Measurements from ENCODE around the gene SEMA5B. TPM values are rescaled to one million over a fixed set of nuclear protein-coding genes. Genes with fewer than 3 reads are reported as not detected.

SEMA5B gene
- polyA plus RNA-seq, 1 of the 3 experiments (the other 2 are of a cell fraction): 0.43 TPM

DNA sequence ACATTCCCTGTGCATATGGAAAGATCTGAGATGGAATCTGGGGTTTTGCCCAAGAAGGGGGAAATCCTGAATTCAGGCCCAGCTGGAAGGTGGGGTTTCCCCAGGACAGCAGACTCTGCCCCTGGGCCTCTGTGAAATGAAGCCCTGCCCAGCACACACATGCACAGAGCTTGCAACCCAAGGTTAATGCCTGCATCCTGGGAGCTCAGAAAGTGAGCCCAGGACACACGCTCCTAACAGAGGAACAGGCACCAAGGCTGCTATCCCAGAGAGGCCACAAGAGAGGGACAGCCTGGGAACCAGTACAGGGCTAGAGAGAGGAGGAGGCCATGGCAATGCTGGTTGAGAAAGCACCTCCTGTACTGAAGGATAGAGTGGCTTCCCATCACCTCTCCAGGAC is 16.1 kb downstream of the SEMA5B start:
- Histone ChIP-seq H3K4me1 (ENCODE audit: control insufficient read depth in 1 of 2, insufficient read depth in 2 of 2, low read depth in 1 of 2, low read length in 1 of 2) (no peaks in the 10 kb centered on the region), H3F3A (replicated peaks; ENCODE audit: insufficient read depth) (no peaks in the 10 kb centered on the region), H3K4me2 (no peak overlapping the region), H3K27ac (ENCODE audit: low read depth in 2 of 2, low read length in 1 of 2) (no peak overlapping the region), H3K9ac (no peak overlapping the region), H3K79me2 (ENCODE audit: insufficient read depth) (no peaks in the 10 kb centered on the region), H4K20me1 (ENCODE audit: insufficient read depth) (no peaks in the 10 kb centered on the region), H3K36me3 (replicated peaks in 1 of 2; ENCODE audit: control insufficient read depth in 1 of 2, insufficient read depth in 2 of 2, low read length in 1 of 2) (no peaks in the 10 kb centered on the region), H2AFZ (ENCODE audit: low read depth) (no peak overlapping the region), H3K9me3 (no peaks in the 10 kb centered on the region), H3K9me2 (no peaks in the 10 kb centered on the region), H3K4me3 (ENCODE audit: low read depth in 2 of 2, low read length in 1 of 2) (no peak overlapping the region), H3K27me3 (ENCODE audit: insufficient read depth) (peaks cover 18% of the 10 kb centered on the region; the same call in 1 of the 2 replicates)
- WGBS (ENCODE audit: low lambda C conversion rate): no CpG with 5 or more reads among the region's 1 CpG
- no peak for DNase-seq
- TF ChIP-seq, protein P1, sequence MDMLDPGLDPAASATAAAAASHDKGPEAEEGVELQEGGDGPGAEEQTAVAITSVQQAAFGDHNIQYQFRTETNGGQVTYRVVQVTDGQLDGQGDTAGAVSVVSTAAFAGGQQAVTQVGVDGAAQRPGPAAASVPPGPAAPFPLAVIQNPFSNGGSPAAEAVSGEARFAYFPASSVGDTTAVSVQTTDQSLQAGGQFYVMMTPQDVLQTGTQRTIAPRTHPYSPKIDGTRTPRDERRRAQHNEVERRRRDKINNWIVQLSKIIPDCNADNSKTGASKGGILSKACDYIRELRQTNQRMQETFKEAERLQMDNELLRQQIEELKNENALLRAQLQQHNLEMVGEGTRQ (IDR thresholded peaks at IDR 0.05; ENCODE audit: borderline replicate concordance, low read depth, low read length): no peak
- TF ChIP-seq, protein P2, sequence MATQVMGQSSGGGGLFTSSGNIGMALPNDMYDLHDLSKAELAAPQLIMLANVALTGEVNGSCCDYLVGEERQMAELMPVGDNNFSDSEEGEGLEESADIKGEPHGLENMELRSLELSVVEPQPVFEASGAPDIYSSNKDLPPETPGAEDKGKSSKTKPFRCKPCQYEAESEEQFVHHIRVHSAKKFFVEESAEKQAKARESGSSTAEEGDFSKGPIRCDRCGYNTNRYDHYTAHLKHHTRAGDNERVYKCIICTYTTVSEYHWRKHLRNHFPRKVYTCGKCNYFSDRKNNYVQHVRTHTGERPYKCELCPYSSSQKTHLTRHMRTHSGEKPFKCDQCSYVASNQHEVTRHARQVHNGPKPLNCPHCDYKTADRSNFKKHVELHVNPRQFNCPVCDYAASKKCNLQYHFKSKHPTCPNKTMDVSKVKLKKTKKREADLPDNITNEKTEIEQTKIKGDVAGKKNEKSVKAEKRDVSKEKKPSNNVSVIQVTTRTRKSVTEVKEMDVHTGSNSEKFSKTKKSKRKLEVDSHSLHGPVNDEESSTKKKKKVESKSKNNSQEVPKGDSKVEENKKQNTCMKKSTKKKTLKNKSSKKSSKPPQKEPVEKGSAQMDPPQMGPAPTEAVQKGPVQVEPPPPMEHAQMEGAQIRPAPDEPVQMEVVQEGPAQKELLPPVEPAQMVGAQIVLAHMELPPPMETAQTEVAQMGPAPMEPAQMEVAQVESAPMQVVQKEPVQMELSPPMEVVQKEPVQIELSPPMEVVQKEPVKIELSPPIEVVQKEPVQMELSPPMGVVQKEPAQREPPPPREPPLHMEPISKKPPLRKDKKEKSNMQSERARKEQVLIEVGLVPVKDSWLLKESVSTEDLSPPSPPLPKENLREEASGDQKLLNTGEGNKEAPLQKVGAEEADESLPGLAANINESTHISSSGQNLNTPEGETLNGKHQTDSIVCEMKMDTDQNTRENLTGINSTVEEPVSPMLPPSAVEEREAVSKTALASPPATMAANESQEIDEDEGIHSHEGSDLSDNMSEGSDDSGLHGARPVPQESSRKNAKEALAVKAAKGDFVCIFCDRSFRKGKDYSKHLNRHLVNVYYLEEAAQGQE (IDR thresholded peaks at IDR 0.05; ENCODE audit: low read depth, low read length): no peak
- TF ChIP-seq EP300 (IDR thresholded peaks at IDR 0.05; ENCODE audit: borderline replicate concordance in 1 of 2, low read depth in 1 of 2, low read length in 1 of 2) (no peak), GABPA (IDR thresholded peaks at IDR 0.05; ENCODE audit: low read depth) (no peak), NRF1 (IDR thresholded peaks at IDR 0.05; ENCODE audit: low read depth, low read length) (no peak), RAD21 (IDR thresholded peaks at IDR 0.05; ENCODE audit: low read length) (no peak), MXI1 (IDR thresholded peaks at IDR 0.05; ENCODE audit: low read depth, low read length) (no peak), GATA2 (CRISPR knock-in tag; IDR thresholded peaks at IDR 0.05) (no peak), TAF1 (IDR thresholded peaks at IDR 0.05; ENCODE audit: borderline replicate concordance, low read depth, low read length) (no peak), JUND (IDR thresholded peaks at IDR 0.05) (no peak), EZH2phosphoT487 (IDR thresholded peaks at IDR 0.05; ENCODE audit: borderline replicate concordance, low read depth) (no peak)
- TF ChIP-seq, protein P3, sequence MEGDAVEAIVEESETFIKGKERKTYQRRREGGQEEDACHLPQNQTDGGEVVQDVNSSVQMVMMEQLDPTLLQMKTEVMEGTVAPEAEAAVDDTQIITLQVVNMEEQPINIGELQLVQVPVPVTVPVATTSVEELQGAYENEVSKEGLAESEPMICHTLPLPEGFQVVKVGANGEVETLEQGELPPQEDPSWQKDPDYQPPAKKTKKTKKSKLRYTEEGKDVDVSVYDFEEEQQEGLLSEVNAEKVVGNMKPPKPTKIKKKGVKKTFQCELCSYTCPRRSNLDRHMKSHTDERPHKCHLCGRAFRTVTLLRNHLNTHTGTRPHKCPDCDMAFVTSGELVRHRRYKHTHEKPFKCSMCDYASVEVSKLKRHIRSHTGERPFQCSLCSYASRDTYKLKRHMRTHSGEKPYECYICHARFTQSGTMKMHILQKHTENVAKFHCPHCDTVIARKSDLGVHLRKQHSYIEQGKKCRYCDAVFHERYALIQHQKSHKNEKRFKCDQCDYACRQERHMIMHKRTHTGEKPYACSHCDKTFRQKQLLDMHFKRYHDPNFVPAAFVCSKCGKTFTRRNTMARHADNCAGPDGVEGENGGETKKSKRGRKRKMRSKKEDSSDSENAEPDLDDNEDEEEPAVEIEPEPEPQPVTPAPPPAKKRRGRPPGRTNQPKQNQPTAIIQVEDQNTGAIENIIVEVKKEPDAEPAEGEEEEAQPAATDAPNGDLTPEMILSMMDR (IDR thresholded peaks at IDR 0.05): no peak
- CTCF ChIA-PET: interaction anchor here (1.4 kb wide), 1 partner anchor 13 kb away, joined by 4 read pairs; no protein-coding TSS in a partner anchor
- POLR2A ChIA-PET: no interaction called here
